ENCODE measurements around the gene PRICKLE1.
"Not testable (repeated sequence)": the region's sequence is repeated elsewhere in the genome, so short reads cannot be mapped to it uniquely, and the experiment has no call there.

PRICKLE1 gene

GRCh38 chr12:42556917-42557316, 32.6 kb downstream of the PRICKLE1 start:
- DNase-seq (no peak), ATAC-seq (no peak)

GRCh38 chr12:42552822-42553221, 36.7 kb downstream of the PRICKLE1 start:
- DNase-seq (no peak), ATAC-seq (no peak)

GRCh38 chr12:42550800-42551199, 38.7 kb downstream of the PRICKLE1 start:
- DNase-seq, result no peak
- ATAC-seq, result no peak

GRCh38 chr12:42546709-42547108, 42.8 kb downstream of the PRICKLE1 start:
- DNase-seq, result no peak

GRCh38 chr12:42541965-42542364, 47.6 kb downstream of the PRICKLE1 start:
- ATAC-seq (no peak), DNase-seq (no peak)

More at GRCh38 chr12:42546709-42547108, 42.8 kb downstream of the PRICKLE1 start:
- no peak for ATAC-seq

GRCh38 chr12:42541308-42541707, 48.2 kb downstream of the PRICKLE1 start:
- DNase-seq, ATAC-seq: not testable (repeated sequence)

GRCh38 chr12:42539696-42540095, 49.9 kb downstream of the PRICKLE1 start:
- DNase-seq, result no peak

GRCh38 chr12:42538203-42538602, 51.3 kb downstream of the PRICKLE1 start:
- no peak for DNase-seq
- ATAC-seq, result no peak

More at GRCh38 chr12:42539696-42540095, 49.9 kb downstream of the PRICKLE1 start:
- ATAC-seq, result no peak

GRCh38 chr12:42534184-42534838, 55.2 kb downstream of the PRICKLE1 start:
- no peak for DNase-seq

GRCh38 chr12:42530284-42530683, 59.3 kb downstream of the PRICKLE1 start:
- ATAC-seq (no peak), DNase-seq (no peak)

More at GRCh38 chr12:42534184-42534838, 55.2 kb downstream of the PRICKLE1 start:
- ATAC-seq, result no peak

GRCh38 chr12:42525444-42525843, 64.1 kb downstream of the PRICKLE1 start:
- no peak for DNase-seq
- ATAC-seq, result no peak

GRCh38 chr12:42524716-42525115, 64.8 kb downstream of the PRICKLE1 start:
- ATAC-seq (no peak), DNase-seq (no peak)

GRCh38 chr12:42516573-42516972, 73.0 kb downstream of the PRICKLE1 start:
- DNase-seq (no peak), ATAC-seq (no peak)

GRCh38 chr12:42511656-42512055, 77.9 kb downstream of the PRICKLE1 start:
- ATAC-seq, result no peak
- no peak for DNase-seq

GRCh38 chr12:42510823-42511222, 78.7 kb downstream of the PRICKLE1 start:
- ATAC-seq, result no peak

GRCh38 chr12:42508913-42509460, 80.6 kb downstream of the PRICKLE1 start:
- no peak for ATAC-seq
- no peak for DNase-seq

More at GRCh38 chr12:42510823-42511222, 78.7 kb downstream of the PRICKLE1 start:
- no peak for DNase-seq

- DNase-seq (no peak), ATAC-seq (no peak)
Measured at GRCh38 chr12:42507565-42507964, 82.0 kb downstream of the PRICKLE1 start.

- DNase-seq (no peak), ATAC-seq (no peak)
Measured at GRCh38 chr12:42507081-42507480, 82.5 kb downstream of the PRICKLE1 start.

- no peak for ATAC-seq
- no peak for DNase-seq
Measured at GRCh38 chr12:42504049-42504448, 85.5 kb downstream of the PRICKLE1 start.

- no peak for ATAC-seq
Measured at GRCh38 chr12:42502682-42503081, 86.9 kb downstream of the PRICKLE1 start.

GRCh38 chr12:42498549-42499247, 90.8 kb downstream of the PRICKLE1 start:
- ATAC-seq, result no peak

More at GRCh38 chr12:42502682-42503081, 86.9 kb downstream of the PRICKLE1 start:
- DNase-seq, result no peak

GRCh38 chr12:42496886-42497285, 92.7 kb downstream of the PRICKLE1 start:
- ATAC-seq (no peak), DNase-seq (no peak)

More at GRCh38 chr12:42498549-42499247, 90.8 kb downstream of the PRICKLE1 start:
- no peak for DNase-seq

- no peak for ATAC-seq
- DNase-seq, result no peak
Measured at GRCh38 chr12:42495244-42495643, 94.3 kb downstream of the PRICKLE1 start.

Data from stimulated activated naive CD8-positive, alpha-beta T cell treated with anti-CD3 and anti-CD28 coated beads, Interleukin-15, Interleukin-2, amounts not matched to agents 100 U/mL and 50 U/mL, for 24 hours (primary cell).